GM12878 (cell line): Measurements from ENCODE around the gene MXRA8. TPM values are rescaled to one million over a fixed set of nuclear protein-coding genes. Genes with fewer than 3 reads are reported as not detected.
A peak's percentile ranks its signal among the peaks of the same experiment; 100 is the strongest.

Experiments
- ATAC-seq: fragments of 200-7000 bp; cut with Tn5 transposase; 3 replicates; pipeline ENCODE4 v1.9.1; 2020; ENCODE audit warnings: mild to moderate bottlenecking, moderate library complexity
- BruUV-seq: library from RNA; stranded (reverse); fragments of 400-500 nt; replicated peaks from 2 replicates; lab custom pipeline; 2021; lab: Mats Ljungman, UMichigan
- CTCF ChIA-PET: fragments of 300-600 bp; sonication (Branson Sonifier 250); formaldehyde crosslinking; extraction: SDS; loops from one replicate; lab custom pipeline; 2021; ENCODE audit warnings: inconsistent platforms; lab: Yijun Ruan, JAX
- POLR2A ChIA-PET: fragments of 350-600 bp; formaldehyde crosslinking; extraction: SDS; loops from one replicate; lab custom pipeline; 2021; ENCODE audit warnings: inconsistent platforms; lab: Charles Lee
- RAD21 ChIA-PET: fragments of 300-600 bp; sonication (Branson Sonifier 250); formaldehyde crosslinking; loops from one replicate; lab custom pipeline; 2023; ENCODE audit warnings: antibody characterized with exemption; ENCODE audit not compliant: unreplicated experiment; lab: Charles Lee
- SMC1A ChIA-PET: fragments of 300-600 bp; sonication (Branson Sonifier 250); formaldehyde crosslinking; loops from one replicate; lab custom pipeline; 2023; ENCODE audit not compliant: unreplicated experiment, uncharacterized antibody; lab: Charles Lee
- DNase-seq: peaks from one replicate; pipeline ENCODE4 v3.0.0-alpha.2; 2011; ENCODE audit warnings: low read depth, low spot score
- FAIRE-seq: peaks from 3 replicates; lab custom pipeline; 2011; peaks lifted over from hg19 to GRCh38; lab: Jason Lieb, UNC
- H2AFZ ChIP-seq: 2 replicates; pipeline ENCODE4 v1.6.0; 2011; ENCODE audit warnings: low read depth, low read length, control low read depth; ENCODE audit not compliant: control insufficient read depth
- H3K27ac ChIP-seq: 2 replicates; pipeline ENCODE4 v1.5.1; 2011; ENCODE audit warnings: control low read depth; ENCODE audit not compliant: control insufficient read depth, insufficient read depth
- H3K27me3 ChIP-seq, 2 experiments: replicated peaks in 1 of 2; 2 replicates each; pipeline versions ENCODE4 v1.6.0 to v1.6.1; 2011; ENCODE audit warnings: low read length in 1 of 2; ENCODE audit not compliant: control insufficient read depth in 2 of 2, insufficient read depth in 2 of 2
- H3K36me3 ChIP-seq, 2 experiments: 2 replicates each; pipeline ENCODE4 v1.5.1; 2011; ENCODE audit warnings: low read length in 1 of 2; ENCODE audit not compliant: control insufficient read depth in 2 of 2, insufficient read depth in 2 of 2
- H3K4me1 ChIP-seq: 2 replicates; pipeline ENCODE4 v1.6.1; 2011; ENCODE audit warnings: mild to moderate bottlenecking, low read length, moderate library complexity, mixed read lengths; ENCODE audit not compliant: control insufficient read depth, insufficient read depth
- H3K4me2 ChIP-seq: 2 replicates; pipeline ENCODE4 v1.6.0; 2011; ENCODE audit warnings: control low read depth; ENCODE audit not compliant: control insufficient read depth, insufficient read depth
- H3K4me3 ChIP-seq: fragments of 200-600 bp; sonication (generic); 2 replicates; pipeline ENCODE4 v1.5.1; 2016
- H3K79me2 ChIP-seq: 2 replicates; pipeline ENCODE4 v1.6.0; 2011; ENCODE audit warnings: low read length; ENCODE audit not compliant: control insufficient read depth, insufficient read depth
- H3K9ac ChIP-seq: 2 replicates; pipeline ENCODE4 v1.8.0; 2011; ENCODE audit warnings: low read length, control low read depth, mixed read lengths; ENCODE audit not compliant: control insufficient read depth, insufficient read depth
- H3K9me3 ChIP-seq: replicated peaks from 3 replicates; pipeline ENCODE4 v1.5.1; 2011; ENCODE audit warnings: mild to moderate bottlenecking, low read length; ENCODE audit not compliant: control insufficient read depth, insufficient read depth
- H4K20me1 ChIP-seq: 2 replicates; pipeline ENCODE4 v1.6.0; 2011; ENCODE audit not compliant: control insufficient read depth, insufficient read depth
- BHLHE40 ChIP-seq, 2 experiments: fragments of 450-650 bp in 1 of 2; IDR thresholded peaks; 2 replicates each; pipeline ENCODE4 v1.6.1; 2011 to 2017; ENCODE audit warnings: low read depth in 2 of 2, borderline replicate concordance in 1 of 2, improper control_type of control experiment in 1 of 2, low read length in 1 of 2, mild to moderate bottlenecking in 1 of 2
- CBX5 ChIP-seq: sonication (generic); IDR thresholded peaks from 2 replicates; pipeline ENCODE4 v1.6.1; 2016; ENCODE audit warnings: low read depth, moderate library complexity, mild to moderate bottlenecking, inconsistent platforms
- CHD1 ChIP-seq: IDR thresholded peaks from 2 replicates; pipeline ENCODE4 v1.6.1; 2012; ENCODE audit warnings: low read depth, low read length, improper control_type of control experiment
- CREM ChIP-seq: IDR thresholded peaks from 2 replicates; pipeline ENCODE4 v1.6.1; 2014; ENCODE audit warnings: antibody characterized with exemption, low read depth
- EED ChIP-seq: sonication (generic); IDR thresholded peaks from 2 replicates; pipeline ENCODE4 v1.6.1; 2016; ENCODE audit warnings: antibody characterized with exemption, low read depth
- FOXM1 ChIP-seq: IDR thresholded peaks from 2 replicates; pipeline ENCODE4 v1.6.1; 2012; ENCODE audit warnings: low read depth, mild to moderate bottlenecking, inconsistent platforms, low read length, moderate library complexity
- NR2C2 ChIP-seq: IDR thresholded peaks from 2 replicates; pipeline ENCODE4 v1.6.1; 2011; ENCODE audit warnings: borderline replicate concordance, low read depth; ENCODE audit not compliant: control insufficient read depth, insufficient read length
- RB1 ChIP-seq: fragments of 450-650 bp; formaldehyde crosslinking; IDR thresholded peaks from 2 replicates; pipeline ENCODE4 v1.6.1; 2017; ENCODE audit warnings: mild to moderate bottlenecking, borderline replicate concordance
- RELA ChIP-seq: fragments of 450-650 bp; IDR thresholded peaks from 2 replicates; pipeline ENCODE4 v1.8.0; 2014; ENCODE audit warnings: borderline replicate concordance; ENCODE audit not compliant: partially characterized antibody
- SIX5 ChIP-seq: IDR thresholded peaks from 2 replicates; pipeline ENCODE4 v1.6.1; 2011; ENCODE audit warnings: mild to moderate bottlenecking, low read depth, low read length, moderate library complexity; ENCODE audit not compliant: severe bottlenecking
- SPI1 ChIP-seq: IDR thresholded peaks from 2 replicates; pipeline ENCODE4 v1.6.1; 2011; ENCODE audit warnings: low read depth, mild to moderate bottlenecking, low read length, moderate library complexity, borderline replicate concordance; ENCODE audit not compliant: insufficient read depth
- SRF ChIP-seq, 2 experiments: IDR thresholded peaks; 2 replicates each; pipeline ENCODE4 v1.6.1; 2011; ENCODE audit warnings: low read depth in 2 of 2, low read length in 2 of 2, mild to moderate bottlenecking in 1 of 2, moderate library complexity in 1 of 2
- SUZ12 ChIP-seq: fragments of 200-600 bp; sonication (generic); IDR thresholded peaks from one replicate; pipeline ENCODE4 v1.6.1; 2018; ENCODE audit warnings: antibody characterized with exemption, mild to moderate bottlenecking; ENCODE audit not compliant: unreplicated experiment
- TARDBP ChIP-seq: IDR thresholded peaks from 2 replicates; pipeline ENCODE4 v1.6.1; 2016; ENCODE audit warnings: borderline replicate concordance
- ZNF384 ChIP-seq: IDR thresholded peaks from 2 replicates; pipeline ENCODE4 v1.6.1; 2012; ENCODE audit warnings: low read depth, mild to moderate bottlenecking, low read length, improper control_type of control experiment, borderline replicate concordance
- WGBS: methylation state at CpG from one replicate; pipeline ENCODE4 v1.1.6; 2016; ENCODE audit warnings: low lambda C conversion rate; ENCODE audit not compliant: insufficient replicate concordance, insufficient coverage; ENCODE audit errors: missing lambda C conversion rate; 5-methylcytosine and 5-hydroxymethylcytosine counted together
- in situ Hi-C: fragments of 300-500 bp; cut with MboI; formaldehyde crosslinking; loops from 9 replicates; pipeline ENCODE4 v1.14.3; 2018; ENCODE audit warnings: mixed read lengths
- intact Hi-C: fragments of 100-400 bp; cut with micrococcal nuclease; formaldehyde crosslinking; loops from one replicate; pipeline ENCODE4 v1.14.2; 2022; ENCODE audit not compliant: unreplicated experiment
- polyA plus RNA-seq, 11 experiments: library from polyadenylated mRNA; depleted of rRNA in 4 of 11; unstranded in 6 of 11; stranded (reverse) in 5 of 11; fragments of >200 nt; fragmentation: Nextera tagmentation in 4 of 11; fragmentation: Illumina TruSeq in 1 of 11; extraction: Ambion mirVana in 4 of 11; extraction: Trizol in 1 of 11; gene quantifications; 1 replicate in 1 of 11; 2 replicates in 10 of 11; pipeline versions ENCODE4 v1.2.1 to v1.2.3, GENCODE V29; 2011 to 2016; ENCODE audit warnings: inconsistent platforms in 2 of 11, missing spikeins in 2 of 11, low read depth in 1 of 11
- total RNA-seq, 4 experiments: library from RNA; depleted of rRNA in 3 of 4; stranded (reverse); fragments of >200 nt in 3 of 4; fragmentation: Illumina TruSeq in 1 of 4; extraction: Trizol in 1 of 4; gene quantifications; 2 replicates each; pipeline versions ENCODE4 v1.2.1 to v1.2.3, GENCODE V29; 2013 to 2021
- TF ChIP-seq, protein P1 (sequence below): IDR thresholded peaks from 2 replicates; pipeline ENCODE4 v1.6.1; 2011; ENCODE audit warnings: borderline replicate concordance, low read depth, mild to moderate bottlenecking, moderate library complexity, low read length; ENCODE audit not compliant: insufficient read depth, poor library complexity, severe bottlenecking
- TF ChIP-seq, protein P2 (sequence below): fragments of 450-650 bp; formaldehyde crosslinking; IDR thresholded peaks from 2 replicates; pipeline ENCODE4 v1.4.0; 2020; ENCODE audit warnings: mild to moderate bottlenecking, moderate library complexity

MXRA8 gene
- total and polyA plus RNA-seq, 10 of the 15 experiments (the other 5 are each of a cell fraction or from before 2014, with no cell fraction given): 0.11 to 0.54 (median 0.21) TPM; not detected in 6

DNA sequence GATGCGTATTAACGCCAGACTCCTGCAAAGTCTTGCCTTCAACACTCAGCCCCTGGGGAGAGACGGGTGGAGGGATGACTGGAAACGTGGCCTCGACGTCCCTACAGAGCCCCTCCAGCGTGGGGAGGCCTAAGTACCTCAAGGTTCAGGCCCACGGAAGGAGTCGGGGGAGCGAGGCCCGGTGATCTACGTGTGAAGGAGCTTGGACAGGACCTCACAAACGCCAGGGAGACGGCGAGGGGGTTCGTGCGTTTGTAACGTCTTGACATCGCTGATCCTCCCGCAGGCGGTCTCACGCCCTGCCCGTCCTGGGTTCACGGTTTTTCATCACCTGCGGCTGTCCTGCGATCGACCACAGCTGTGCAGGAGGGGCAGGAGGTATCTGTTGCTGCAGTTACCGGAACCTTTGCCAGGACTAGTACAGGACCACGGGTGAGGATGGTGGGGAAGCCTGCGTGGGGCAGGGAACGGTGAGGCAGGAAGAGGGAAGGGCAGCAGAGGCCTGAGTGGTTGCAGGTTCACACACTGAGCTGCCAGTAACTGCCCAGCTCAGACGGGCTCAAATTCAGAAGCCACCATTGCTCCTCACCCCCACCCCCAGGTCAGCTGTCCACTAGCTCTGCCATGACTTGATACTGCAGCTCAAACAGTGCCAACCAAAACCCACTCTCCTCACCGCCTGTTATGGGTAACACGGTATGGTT is 41.7 kb upstream of the MXRA8 start:
- Histone ChIP-seq H2AFZ (peak overlapping the region; percentile 37), H3K4me3 (peak overlapping the region; percentile 77), H4K20me1 (no peaks in the 10 kb centered on the region; the same call in 1 of the 2 replicates), H3K4me1 (peaks cover 26% of the 10 kb centered on the region), H3K27ac (peak overlapping the region; percentile 78), H3K9ac (peak overlapping the region; percentile 99), H3K36me3 (peaks cover 20 to 33% of the 10 kb centered on the region in 2 experiments), H3K27me3 (no peaks in the 10 kb centered on the region), H3K4me2 (peak overlapping the region; percentile 73), H3K79me2 (peaks cover 58% of the 10 kb centered on the region), H3K9me3 (no peaks in the 10 kb centered on the region)
- SMC1A ChIA-PET: interaction anchor here (0.7 to 0.9 kb wide), 2 partner anchors 37 to 42 kb away, joined by 3 read pairs; no protein-coding TSS in a partner anchor
- no peak for DNase-seq
- intact Hi-C loops: loop anchor here (2.0 kb wide), 2 partner anchors 41 to 51 kb away; partner anchors contain the start of gene DVL1
- FAIRE-seq: no peak
- POLR2A ChIA-PET: interaction anchor here (0.6 to 2.1 kb wide), 5 partner anchors 10 to 38 kb away, joined by 3 to 17 read pairs (median 6); partner anchors contain the start of gene AURKAIP1
- CTCF ChIA-PET: interaction anchor here (1.3 to 1.6 kb wide), 5 partner anchors 16 to 41 kb away, joined by 3 to 6 read pairs (median 4); partner anchors contain the start of gene AURKAIP1
- BruUV-seq: TSS peak; percentile 79
- under 1% methylated on average over 34 of the region's 34 CpGs for WGBS
- RAD21 ChIA-PET: interaction anchor here (1.0 to 1.7 kb wide), 3 partner anchors 8 to 41 kb away, joined by 3 to 4 read pairs (median 3); no protein-coding TSS in a partner anchor
- ATAC-seq: peak; percentile 7
- in situ Hi-C loops: loop anchor here (5.0 kb wide), 1 partner anchor 107 kb away; no protein-coding TSS in a partner anchor
- TF ChIP-seq SIX5 (no peak), EED (no peak), CREM (no peak), NR2C2 (no peak), SPI1 (no peak), SUZ12 (no peak), BHLHE40 (IDR thresholded peaks at IDR 0.05; ENCODE audit: borderline replicate concordance in 1 of 2, low read depth in 2 of 2, low read length in 1 of 2) (no peak), CHD1 (no peak), RELA (no peak), ZNF384 (no peak), RB1 (no peak), CBX5 (no peak), FOXM1 (no peak), TARDBP (no peak), SRF (IDR thresholded peaks at IDR 0.05; ENCODE audit: low read depth in 2 of 2, low read length in 2 of 2) (no peak)
- TF ChIP-seq, protein P1, sequence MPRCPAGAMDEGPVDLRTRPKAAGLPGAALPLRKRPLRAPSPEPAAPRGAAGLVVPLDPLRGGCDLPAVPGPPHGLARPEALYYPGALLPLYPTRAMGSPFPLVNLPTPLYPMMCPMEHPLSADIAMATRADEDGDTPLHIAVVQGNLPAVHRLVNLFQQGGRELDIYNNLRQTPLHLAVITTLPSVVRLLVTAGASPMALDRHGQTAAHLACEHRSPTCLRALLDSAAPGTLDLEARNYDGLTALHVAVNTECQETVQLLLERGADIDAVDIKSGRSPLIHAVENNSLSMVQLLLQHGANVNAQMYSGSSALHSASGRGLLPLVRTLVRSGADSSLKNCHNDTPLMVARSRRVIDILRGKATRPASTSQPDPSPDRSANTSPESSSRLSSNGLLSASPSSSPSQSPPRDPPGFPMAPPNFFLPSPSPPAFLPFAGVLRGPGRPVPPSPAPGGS: peak; percentile 18
- TF ChIP-seq, protein P2, sequence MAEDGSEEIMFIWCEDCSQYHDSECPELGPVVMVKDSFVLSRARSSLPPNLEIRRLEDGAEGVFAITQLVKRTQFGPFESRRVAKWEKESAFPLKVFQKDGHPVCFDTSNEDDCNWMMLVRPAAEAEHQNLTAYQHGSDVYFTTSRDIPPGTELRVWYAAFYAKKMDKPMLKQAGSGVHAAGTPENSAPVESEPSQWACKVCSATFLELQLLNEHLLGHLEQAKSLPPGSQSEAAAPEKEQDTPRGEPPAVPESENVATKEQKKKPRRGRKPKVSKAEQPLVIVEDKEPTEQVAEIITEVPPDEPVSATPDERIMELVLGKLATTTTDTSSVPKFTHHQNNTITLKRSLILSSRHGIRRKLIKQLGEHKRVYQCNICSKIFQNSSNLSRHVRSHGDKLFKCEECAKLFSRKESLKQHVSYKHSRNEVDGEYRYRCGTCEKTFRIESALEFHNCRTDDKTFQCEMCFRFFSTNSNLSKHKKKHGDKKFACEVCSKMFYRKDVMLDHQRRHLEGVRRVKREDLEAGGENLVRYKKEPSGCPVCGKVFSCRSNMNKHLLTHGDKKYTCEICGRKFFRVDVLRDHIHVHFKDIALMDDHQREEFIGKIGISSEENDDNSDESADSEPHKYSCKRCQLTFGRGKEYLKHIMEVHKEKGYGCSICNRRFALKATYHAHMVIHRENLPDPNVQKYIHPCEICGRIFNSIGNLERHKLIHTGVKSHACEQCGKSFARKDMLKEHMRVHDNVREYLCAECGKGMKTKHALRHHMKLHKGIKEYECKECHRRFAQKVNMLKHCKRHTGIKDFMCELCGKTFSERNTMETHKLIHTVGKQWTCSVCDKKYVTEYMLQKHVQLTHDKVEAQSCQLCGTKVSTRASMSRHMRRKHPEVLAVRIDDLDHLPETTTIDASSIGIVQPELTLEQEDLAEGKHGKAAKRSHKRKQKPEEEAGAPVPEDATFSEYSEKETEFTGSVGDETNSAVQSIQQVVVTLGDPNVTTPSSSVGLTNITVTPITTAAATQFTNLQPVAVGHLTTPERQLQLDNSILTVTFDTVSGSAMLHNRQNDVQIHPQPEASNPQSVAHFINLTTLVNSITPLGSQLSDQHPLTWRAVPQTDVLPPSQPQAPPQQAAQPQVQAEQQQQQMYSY (CRISPR knock-in tag): no peak
